ENCODE measurements around the gene C1orf185. TPM values are rescaled to one million over a fixed set of nuclear protein-coding genes. Genes with fewer than 3 reads are reported as not detected.
"Not testable (repeated sequence)": the region's sequence is repeated elsewhere in the genome, so short reads cannot be mapped to it uniquely, and the experiment has no call there.

Gene C1orf185
- not detected for total RNA-seq

DNA sequence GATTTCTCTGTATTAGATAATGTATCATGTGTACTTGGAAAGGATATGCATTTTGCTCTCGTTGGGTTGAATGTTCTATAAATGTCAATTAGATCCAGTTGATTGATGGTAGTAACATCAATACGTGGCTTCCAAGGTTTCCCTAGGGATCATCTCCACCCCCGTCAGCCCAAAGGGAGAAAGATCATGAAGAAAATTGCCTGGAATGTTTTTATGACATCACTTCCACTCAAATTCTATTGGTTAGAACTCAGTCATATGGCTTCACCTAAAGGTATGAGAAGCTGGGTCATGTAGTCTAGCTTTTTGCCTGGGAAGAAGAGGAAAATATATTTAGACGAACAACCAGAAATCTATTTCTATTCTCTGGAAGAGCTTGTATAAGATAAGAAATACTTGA is at the start of gene C1orf185:
TSS of gene C1orf185 (plus strand) at position 253 of the 400 bp plus-strand sequence. CDS start at position 259, 6 bp downstream.
- DNase-seq = no peak

DNA sequence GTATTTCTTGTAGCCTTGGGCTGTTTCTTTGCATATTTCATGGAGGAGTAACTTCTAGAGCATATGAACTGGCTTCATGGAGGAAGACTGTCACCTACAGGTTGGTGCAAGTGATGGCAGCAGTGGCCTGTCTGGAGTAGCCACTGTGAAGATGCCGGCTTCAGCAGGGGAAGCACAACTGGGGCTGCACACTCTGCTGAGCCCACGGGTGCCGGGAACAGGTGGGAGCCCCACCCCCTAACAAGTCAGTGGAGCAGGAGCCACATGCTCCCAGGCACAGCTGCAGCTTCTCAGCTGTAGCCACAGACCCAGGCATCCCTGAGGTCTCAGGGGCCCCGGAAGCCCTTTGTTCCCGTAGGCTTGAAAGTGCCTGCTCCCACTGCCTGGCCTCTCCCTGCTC is 43.2 kb upstream of the C1orf185 start:
- no peak for DNase-seq

- no peak for DNase-seq
These were observed 40.7 kb upstream of the C1orf185 start for GRCh38 chr1:51061231-51061918.

DNA sequence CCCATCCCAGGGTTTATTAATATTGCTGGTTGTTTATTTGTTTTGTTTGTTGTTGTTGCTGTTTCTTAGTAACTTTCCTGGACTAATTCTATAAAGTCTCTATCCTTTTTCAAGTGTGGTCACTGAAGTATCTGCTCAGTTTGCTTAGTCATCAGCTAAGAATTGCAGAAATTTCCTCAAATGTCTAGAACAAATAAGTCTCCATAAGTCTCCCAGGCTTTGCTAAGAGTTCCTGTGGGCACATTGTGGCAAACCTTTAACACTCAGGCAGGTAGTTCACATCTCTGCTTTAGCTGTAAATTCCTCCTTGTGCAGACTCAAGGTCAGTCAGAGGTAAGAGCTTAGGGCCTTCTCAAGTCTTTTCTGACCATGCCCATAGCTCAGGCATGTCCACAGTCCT is 38.9 kb upstream of the C1orf185 start:
- DNase-seq = no peak

DNA sequence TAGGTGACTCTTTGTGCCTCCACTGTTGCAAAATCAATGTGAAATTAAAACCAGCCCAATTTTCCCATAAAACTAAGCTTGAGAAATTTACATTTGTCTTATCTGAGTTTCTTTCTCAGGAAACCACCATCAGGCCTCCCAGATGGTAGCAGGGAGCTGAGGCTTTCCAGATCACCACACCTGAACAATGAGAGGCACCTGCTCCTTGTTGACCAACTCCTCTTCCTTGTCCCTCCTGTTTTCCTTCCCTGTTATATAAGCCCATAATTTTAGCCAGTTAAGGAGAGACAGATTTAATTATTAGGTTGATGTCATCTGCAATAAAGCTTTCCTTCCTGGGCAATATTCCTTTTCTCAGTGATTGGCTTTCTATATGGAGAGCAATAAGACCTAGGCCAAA is 32.0 kb upstream of the C1orf185 start:
- DNase-seq = no peak

DNA sequence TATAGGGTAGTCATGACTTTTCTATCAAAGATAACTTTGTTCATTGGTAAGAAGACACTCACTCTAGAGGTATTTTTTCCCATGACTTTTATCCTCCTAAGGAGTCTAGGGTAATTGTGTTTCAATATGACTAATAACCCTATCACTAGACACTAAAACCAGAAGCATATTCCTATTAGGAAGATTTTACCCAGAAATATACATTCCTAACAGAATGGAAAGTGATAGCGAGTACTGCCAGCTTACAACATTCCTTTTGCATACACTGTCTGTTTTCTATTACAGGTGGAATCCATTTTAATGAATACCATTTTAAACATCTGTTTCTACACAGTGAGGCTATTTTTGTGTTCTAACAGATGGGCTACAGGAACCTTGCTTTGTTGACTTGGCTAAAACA is 31.4 kb upstream of the C1orf185 start:
- no peak for DNase-seq

DNA sequence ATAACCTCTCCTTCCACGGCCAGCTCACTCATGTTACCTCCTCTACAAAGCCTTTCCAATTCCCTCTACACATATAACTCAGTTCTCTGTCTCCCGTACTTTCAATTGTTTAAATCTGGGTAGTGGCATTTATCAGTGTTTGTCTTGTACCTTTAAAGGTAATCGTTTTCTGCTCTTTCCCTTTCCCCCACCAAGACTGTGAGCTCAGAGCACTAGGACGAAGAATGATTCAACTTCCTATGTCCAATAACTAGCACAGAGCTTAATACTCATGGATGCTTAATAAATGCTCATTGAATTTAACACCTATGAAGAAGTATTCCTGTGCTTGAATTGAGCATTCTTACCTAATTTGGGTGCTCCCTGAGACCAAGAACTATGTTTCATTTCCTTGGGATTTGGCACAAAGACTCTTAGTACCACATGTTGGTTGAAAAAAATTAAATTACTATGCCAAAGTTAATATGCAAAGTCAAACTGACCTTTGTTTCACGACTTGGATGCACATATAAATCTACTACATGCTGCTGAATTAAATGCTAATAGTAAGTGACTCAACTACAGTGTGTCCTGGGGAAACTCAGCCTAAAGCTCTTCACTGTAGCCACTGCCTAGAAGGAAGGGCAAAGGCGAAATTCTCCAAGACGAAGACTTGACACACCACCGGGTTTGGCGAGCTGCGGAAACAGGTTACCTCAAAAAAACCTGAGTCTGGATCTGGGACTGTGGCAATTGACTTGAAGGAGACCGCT is 30.6 kb upstream of the C1orf185 start:
- no peak for DNase-seq

- no peak for DNase-seq
These were observed 30.0 kb upstream of the C1orf185 start for GRCh38 chr1:51072043-51072439.

GRCh38 chr1:51072651-51073050 is 29.4 kb upstream of the C1orf185 start:
- no peak for DNase-seq

GRCh38 chr1:51073456-51073855 is 28.6 kb upstream of the C1orf185 start:
- DNase-seq = no peak

GRCh38 chr1:51086496-51087271 is 15.3 kb upstream of the C1orf185 start:
- no peak for DNase-seq

DNA sequence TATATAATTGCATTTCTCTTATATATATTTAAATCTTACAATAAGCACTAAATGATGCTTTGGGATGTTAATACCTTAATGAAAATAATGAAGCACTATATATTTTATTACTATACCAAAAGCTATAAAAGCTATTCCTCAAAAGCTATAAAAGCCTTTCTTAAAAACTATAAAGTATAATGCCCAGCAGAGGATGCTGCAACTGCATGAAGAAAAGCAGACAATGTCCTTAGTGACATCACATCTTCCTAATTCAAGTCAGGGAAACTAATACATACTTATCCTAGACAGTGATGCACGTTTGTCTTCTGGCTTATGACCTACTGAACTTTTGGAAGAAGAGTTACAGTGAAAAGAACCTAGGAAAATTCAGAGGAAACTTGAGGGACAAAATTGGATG is 13.6 kb upstream of the C1orf185 start:
- DNase-seq = no peak

DNA sequence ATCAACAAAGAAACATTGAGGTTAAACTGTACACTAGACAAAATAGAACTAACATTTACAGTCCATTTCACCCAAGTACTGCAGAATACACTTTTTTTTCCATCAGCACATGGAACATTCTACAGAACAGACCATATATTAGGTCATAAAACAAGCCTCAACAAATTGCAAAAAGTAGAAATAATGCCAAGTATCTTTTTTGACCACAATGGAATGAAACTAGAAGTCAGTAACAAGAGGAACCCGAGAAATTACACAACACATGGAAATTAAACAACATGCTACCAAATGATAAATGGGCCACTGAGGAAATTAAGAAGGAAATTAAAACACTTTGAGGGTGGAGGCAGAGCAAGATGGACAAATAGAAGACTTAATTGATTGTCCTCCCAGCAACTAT is 8.4 kb upstream of the C1orf185 start:
- DNase-seq = no peak

DNA sequence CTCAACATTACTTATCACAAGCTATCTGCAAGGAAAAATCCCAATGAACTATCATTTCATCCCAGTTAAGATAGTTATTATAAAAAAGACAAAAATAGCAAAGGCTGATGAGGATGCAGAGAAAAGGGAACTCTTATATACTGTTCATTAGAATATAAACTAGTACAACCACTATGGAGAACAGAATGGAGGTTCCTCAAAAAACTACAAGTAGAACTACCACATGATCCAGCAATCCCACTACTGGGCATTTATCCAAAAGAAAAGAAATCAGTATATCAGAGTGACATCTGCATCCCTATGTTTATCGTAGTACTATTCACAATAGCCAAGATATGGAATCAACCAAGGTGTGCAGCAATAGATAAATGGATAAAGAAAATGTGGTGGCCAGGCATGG is 4.9 kb upstream of the C1orf185 start:
- no peak for DNase-seq

DNA sequence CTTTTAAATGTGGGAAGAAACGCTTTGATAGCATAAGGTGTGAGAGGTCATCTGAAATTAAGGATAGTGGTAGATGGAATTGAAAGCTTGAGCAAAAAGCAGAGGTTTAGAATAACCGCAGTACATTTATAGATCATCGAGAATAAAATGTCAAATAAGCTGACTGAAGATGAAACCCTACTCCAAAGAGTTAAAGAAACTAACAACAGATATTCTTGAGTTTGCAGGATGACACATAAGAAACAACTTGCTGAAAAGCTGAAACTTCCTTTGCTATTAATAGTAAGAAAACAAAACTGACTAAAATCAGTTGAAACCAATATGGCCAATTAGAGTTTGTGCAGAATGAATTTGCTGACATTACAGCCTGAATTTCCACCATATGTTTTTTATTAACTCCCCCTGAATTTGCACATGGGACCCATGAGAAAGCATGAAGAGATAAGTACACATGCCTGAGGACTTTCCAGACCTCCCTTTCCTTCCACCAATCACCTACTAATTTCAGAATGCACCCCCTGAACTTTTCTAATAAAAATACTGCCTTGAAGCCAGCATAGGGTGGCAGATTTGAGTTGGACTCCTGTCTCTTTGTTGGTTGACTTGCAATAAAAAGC is 1.7 kb upstream of the C1orf185 start:
- no peak for DNase-seq

- DNase-seq = no peak
These were observed 12.1 kb downstream of the C1orf185 start for GRCh38 chr1:51114137-51114536.

- DNase-seq = no peak
These were observed 13.8 kb downstream of the C1orf185 start for GRCh38 chr1:51115714-51116404.

DNA sequence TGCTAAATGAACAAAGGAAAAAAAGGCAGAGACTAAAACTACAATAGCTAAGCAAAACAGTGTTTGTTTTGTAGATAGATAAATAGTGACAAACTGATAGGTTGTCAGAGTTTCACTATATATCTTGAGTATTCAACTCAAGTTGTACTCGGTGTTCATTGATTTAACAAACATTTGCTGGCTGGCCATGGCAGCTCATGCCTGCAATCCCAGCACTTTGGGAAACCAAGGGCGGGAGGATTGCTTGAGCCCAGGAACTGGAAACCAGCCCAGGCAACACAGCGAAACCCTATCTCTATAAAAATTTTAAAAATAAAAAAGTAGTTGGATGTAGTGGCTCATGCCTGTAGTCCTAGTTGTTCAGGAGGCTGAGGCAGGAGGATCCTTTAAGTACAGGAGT is 17.3 kb downstream of the C1orf185 start:
- DNase-seq = no peak

DNA sequence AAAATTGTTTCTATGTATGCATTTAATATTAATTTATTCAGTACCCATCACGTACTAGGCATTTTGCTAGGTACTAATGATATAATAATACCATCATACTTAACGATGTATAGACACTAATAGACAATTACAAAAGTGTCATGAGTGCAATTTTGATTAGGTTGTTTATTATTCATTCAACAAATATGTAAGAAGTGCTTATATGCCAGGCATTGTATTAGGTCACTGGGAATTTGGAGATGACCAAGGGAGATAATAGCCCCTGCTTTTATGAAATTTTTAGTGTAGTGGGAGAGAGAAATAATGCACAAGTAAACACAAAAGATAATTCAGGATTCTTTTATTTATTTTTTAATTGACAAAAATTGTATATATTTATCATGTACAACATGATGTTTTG is 18.6 kb downstream of the C1orf185 start:
- DNase-seq = no peak

GRCh38 chr1:51127152-51127551 is 25.1 kb downstream of the C1orf185 start:
- not testable (repeated sequence) for DNase-seq

GRCh38 chr1:51131185-51131584 is 29.2 kb downstream of the C1orf185 start:
- DNase-seq = no peak

DNA sequence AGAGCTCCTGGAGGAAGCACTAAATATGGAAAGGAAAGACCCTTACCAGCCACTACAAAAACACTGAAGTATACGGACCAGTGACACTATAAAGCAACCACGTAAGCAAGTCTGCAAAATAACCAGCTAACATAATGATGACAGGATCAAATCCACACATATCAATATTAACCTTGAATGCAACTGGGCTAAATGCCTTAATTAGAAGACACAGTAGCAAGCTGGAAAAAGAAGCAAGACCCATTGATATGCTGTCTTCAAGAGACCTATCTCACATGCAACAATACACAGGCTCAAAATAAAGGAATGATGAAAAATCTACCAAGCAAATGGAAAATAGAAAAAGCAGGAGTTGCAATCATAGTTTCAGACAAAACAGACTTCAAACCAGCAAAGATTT is 31.0 kb downstream of the C1orf185 start:
- no peak for DNase-seq

GRCh38 chr1:51137696-51138095 is 35.7 kb downstream of the C1orf185 start:
- DNase-seq = not testable (repeated sequence)

All from effector CD4-positive, alpha-beta T cell (primary cell).